Thoracic aorta (tissue), 2 donors: ENCODE results near the gene TIMP2. TPM values are rescaled to one million over a fixed set of nuclear protein-coding genes. Genes with fewer than 3 reads are reported as not detected.

Source experiments
- ATAC-seq: fragments of 150-250 bp; one replicate; pipeline ENCODE4 v1.8.0; 2017; ENCODE audit warnings: low read depth; ENCODE audit not compliant: insufficient number of reproducible peaks, low FRiP score
- DNase-seq: peaks from one replicate; pipeline ENCODE4 v3.0.0-alpha.2; 2020; ENCODE audit warnings: low spot score
- H3K27ac ChIP-seq, 2 donors: fragments of 200-600 bp; sonication (generic); 1 replicate in 1 of 2; 2 replicates in 1 of 2; pipeline ENCODE4 v1.5.1; 2016; ENCODE audit warnings: mild to moderate bottlenecking in 2 of 2, moderate library complexity in 2 of 2
- H3K27me3 ChIP-seq: fragments of 200-600 bp; sonication (generic); replicated peaks from 2 replicates; pipeline ENCODE4 v1.6.0; 2016; ENCODE audit warnings: mild to moderate bottlenecking; ENCODE audit not compliant: insufficient read depth
- H3K36me3 ChIP-seq: fragments of 200-600 bp; sonication (generic); one replicate; pipeline ENCODE4 v1.5.1; 2016
- H3K4me1 ChIP-seq, 2 donors: fragments of 200-600 bp; sonication (generic); 1 replicate in 1 of 2; 2 replicates in 1 of 2; pipeline versions ENCODE4 v1.5.1 to v1.6.0; 2016; ENCODE audit warnings: low read depth in 2 of 2, mild to moderate bottlenecking in 1 of 2; ENCODE audit not compliant: control insufficient read depth in 1 of 2
- H3K4me3 ChIP-seq: fragments of 200-600 bp; sonication (generic); 2 replicates; pipeline ENCODE4 v1.5.1; 2016; ENCODE audit warnings: mild to moderate bottlenecking
- H3K9me3 ChIP-seq: fragments of 200-600 bp; sonication (generic); 2 replicates; pipeline ENCODE4 v1.5.1; 2016
- CTCF ChIP-seq: fragments of 200-600 bp; sonication (generic); IDR thresholded peaks from one replicate; pipeline ENCODE4 v1.5.1; 2019; ENCODE audit warnings: antibody characterized with exemption
- total RNA-seq, 2 donors: library from RNA; depleted of rRNA; stranded (reverse); fragments of >200 nt; gene quantifications; one replicate each; pipeline versions ENCODE4 v1.1.0 to v1.2.3, GENCODE V29; 2016

TIMP2 gene
- total RNA-seq, 2 donors from 2014 or later, result 475 to 619 TPM

GRCh38 chr17:78864117-78864516 is 61.1 kb downstream of the TIMP2 start:
- no peaks in the 10 kb centered on the region for H3K27me3 ChIP-seq
- peak overlapping the region; percentile 37 to 87 for H3K27ac ChIP-seq
- H3K4me1 ChIP-seq, result peaks cover 16 to 34% of the 10 kb centered on the region in 2 donors
- no peak overlapping the region for H3K4me3 ChIP-seq
- ATAC-seq (no peak), DNase-seq (no peak)
- H3K9me3 ChIP-seq, result no peaks in the 10 kb centered on the region
- no peak for TF ChIP-seq CTCF
- peaks cover 10% of the 10 kb centered on the region for H3K36me3 ChIP-seq

DNA sequence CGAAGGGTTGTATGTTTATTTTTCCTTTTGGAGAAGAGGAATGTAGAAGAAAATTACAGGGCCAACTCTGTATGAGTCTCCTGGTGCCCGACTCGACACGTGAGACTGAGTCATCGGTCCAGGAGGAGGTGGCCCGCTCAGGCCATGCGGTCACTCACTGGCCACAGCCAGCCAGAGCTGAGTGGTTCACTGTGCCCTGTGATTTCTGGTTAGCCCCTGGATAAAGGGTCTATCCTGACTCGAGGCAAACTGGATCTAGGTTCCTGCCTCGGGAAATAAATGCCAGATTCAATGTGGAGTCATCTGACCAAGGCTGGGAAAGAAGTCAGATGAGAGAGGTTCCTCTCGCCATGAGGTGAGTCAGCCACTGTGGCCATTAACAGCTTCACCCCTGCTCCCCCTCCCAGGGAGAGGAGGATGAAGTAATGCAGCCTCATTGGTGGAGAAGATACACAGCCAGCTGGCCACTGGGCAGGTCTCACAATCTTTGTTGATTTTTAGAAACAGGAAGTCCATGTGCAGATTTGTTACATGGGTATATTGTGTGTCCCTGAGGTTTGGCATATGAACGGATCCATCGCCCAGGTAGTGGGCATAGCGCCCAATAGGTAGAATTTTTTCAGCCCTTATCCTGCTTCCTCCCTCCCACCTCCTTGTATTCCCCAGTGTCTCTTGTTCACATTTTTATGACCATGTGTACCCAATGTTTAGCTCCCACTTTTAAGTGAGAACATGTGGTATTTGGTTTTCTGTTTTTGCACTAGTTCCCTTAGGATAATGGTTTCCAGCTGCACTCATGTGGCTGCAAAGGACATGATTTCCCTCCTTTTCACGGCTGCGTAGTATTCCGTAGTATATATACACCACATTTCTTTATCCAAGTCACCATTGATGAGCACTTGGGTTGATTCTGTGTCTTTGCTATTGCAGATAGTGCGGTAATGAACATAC is 62.8 kb downstream of the TIMP2 start:
- H3K4me3 ChIP-seq, result peak overlapping the region; percentile 14
- H3K36me3 ChIP-seq, result peaks cover 7% of the 10 kb centered on the region
- no peak for TF ChIP-seq CTCF
- H3K27me3 ChIP-seq, result no peaks in the 10 kb centered on the region
- ATAC-seq, result peak; percentile 93
- DNase-seq, result peak; percentile 93
- peak overlapping the region; percentile 87 to 91 for H3K27ac ChIP-seq
- peaks cover 13 to 34% of the 10 kb centered on the region in 2 donors for H3K4me1 ChIP-seq
- no peaks in the 10 kb centered on the region for H3K9me3 ChIP-seq

DNA sequence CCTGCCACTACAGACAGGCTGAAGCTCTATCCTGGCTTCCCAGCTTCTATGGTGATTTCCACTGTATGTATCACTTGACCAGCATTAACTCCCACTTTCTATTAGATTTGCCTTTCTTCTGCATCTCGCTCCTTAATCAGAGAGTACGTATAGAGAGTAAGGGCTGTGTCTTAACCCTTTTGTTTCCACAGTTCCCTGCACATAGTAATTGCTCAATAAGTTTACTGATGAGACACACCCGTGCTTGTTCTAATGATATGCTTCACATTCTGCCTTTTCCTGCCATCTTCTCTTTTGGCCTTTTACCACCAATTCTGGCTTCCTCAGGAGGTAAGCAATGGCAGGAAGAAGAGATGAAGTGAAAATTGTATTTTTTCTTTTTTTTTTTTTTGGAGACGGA is 64.0 kb downstream of the TIMP2 start:
- DNase-seq (no peak), ATAC-seq (no peak)
- H3K27ac ChIP-seq, result peak overlapping the region; percentile 87 to 91
- H3K36me3 ChIP-seq, result peaks cover 18% of the 10 kb centered on the region
- no peaks in the 10 kb centered on the region for H3K27me3 ChIP-seq
- H3K4me3 ChIP-seq, result peak overlapping the region; percentile 14
- peaks cover 13 to 34% of the 10 kb centered on the region in 2 donors for H3K4me1 ChIP-seq
- no peaks in the 10 kb centered on the region for H3K9me3 ChIP-seq
- no peak for TF ChIP-seq CTCF

- Histone ChIP-seq H3K9me3 (no peaks in the 10 kb centered on the region), H3K4me3 (no peak overlapping the region), H3K27me3 (no peaks in the 10 kb centered on the region), H3K36me3 (peaks cover 36% of the 10 kb centered on the region), H3K27ac (peak overlapping the region; percentile 1 to 37), H3K4me1 (peaks cover 10 to 19% of the 10 kb centered on the region in 2 donors)
- DNase-seq, result no peak
- no peak for ATAC-seq
- no peak for TF ChIP-seq CTCF
These were observed 66.1 kb downstream of the TIMP2 start for GRCh38 chr17:78859051-78859450.

- peaks cover 44% of the 10 kb centered on the region for H3K36me3 ChIP-seq
- H3K9me3 ChIP-seq, result no peaks in the 10 kb centered on the region
- DNase-seq, result no peak
- H3K27ac ChIP-seq, result no peak overlapping the region
- no peak for TF ChIP-seq CTCF
- H3K27me3 ChIP-seq, result no peaks in the 10 kb centered on the region
- peaks cover 6 to 11% of the 10 kb centered on the region in 2 donors for H3K4me1 ChIP-seq
- ATAC-seq, result no peak
- H3K4me3 ChIP-seq, result no peak overlapping the region
These were observed 67.9 kb downstream of the TIMP2 start for GRCh38 chr17:78857266-78857665.
